Ovary (tissue), 3 donors: ENCODE data around the gene CCDC152.

ENCODE experiments used
- EP300 ChIP-seq: sonication (generic); formaldehyde crosslinking; IDR thresholded peaks from one replicate; pipeline ENCODE4 v1.6.1; 2017; ENCODE audit warnings: antibody characterized with exemption
- TF ChIP-seq, protein P1 (sequence below), 3 donors: fragments of 450-650 bp in 2 of 3; fragments of 200-600 bp in 1 of 3; IDR thresholded peaks; one replicate each; pipeline versions ENCODE4 v1.5.1 to v1.8.0; 2016 to 2022; ENCODE audit warnings: antibody characterized with exemption in 3 of 3, mild to moderate bottlenecking in 1 of 3
- donor health status: DM: no; HTN: no; CAD: no.

DNA sequence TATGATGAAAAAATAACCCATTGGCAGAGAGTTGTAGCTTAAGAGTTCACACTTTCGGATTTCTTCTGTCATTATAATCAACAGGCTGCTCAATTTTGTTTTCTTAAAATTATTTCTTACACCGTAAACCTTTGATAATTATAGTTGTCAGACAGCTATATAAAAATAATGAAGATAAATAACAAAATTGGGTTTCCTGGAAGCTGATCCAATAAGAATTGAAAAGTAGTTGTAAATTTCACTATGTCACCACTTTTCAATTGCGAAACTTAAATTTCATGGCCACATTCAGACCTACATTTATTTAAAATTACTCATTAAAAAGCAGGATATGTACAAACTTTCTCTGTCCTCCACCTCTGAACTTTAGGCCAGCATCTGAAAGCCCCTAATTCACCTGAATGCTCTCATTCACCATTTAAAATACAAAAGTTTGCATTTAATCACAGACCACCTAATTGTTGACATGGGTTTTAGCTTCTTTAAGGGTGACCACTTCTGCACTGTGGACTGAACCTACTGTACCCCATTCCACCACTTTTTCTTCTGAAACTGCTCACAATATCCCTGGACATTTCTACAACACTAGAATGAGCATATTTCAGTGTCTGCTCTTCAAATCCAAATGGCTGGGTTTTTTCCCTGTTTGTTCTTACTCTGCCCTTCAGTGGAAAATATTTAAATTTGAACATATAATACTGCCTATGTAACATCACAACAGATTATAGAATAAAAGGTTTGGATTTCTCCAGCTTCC, 54.4 kb downstream of the CCDC152 start:
- TF ChIP-seq, protein P1, sequence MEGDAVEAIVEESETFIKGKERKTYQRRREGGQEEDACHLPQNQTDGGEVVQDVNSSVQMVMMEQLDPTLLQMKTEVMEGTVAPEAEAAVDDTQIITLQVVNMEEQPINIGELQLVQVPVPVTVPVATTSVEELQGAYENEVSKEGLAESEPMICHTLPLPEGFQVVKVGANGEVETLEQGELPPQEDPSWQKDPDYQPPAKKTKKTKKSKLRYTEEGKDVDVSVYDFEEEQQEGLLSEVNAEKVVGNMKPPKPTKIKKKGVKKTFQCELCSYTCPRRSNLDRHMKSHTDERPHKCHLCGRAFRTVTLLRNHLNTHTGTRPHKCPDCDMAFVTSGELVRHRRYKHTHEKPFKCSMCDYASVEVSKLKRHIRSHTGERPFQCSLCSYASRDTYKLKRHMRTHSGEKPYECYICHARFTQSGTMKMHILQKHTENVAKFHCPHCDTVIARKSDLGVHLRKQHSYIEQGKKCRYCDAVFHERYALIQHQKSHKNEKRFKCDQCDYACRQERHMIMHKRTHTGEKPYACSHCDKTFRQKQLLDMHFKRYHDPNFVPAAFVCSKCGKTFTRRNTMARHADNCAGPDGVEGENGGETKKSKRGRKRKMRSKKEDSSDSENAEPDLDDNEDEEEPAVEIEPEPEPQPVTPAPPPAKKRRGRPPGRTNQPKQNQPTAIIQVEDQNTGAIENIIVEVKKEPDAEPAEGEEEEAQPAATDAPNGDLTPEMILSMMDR (IDR thresholded peaks at IDR 0.05): no peak
- no peak for TF ChIP-seq EP300
